Myocyte (in vitro differentiated cells): ENCODE data around the gene ZSWIM6. TPM values are rescaled to one million over a fixed set of nuclear protein-coding genes. Genes with fewer than 3 reads are reported as not detected.

Source experiments
- DNase-seq: peaks from one replicate; pipeline ENCODE4 v3.0.0-alpha.2; 2012; ENCODE audit warnings: low read depth
- total RNA-seq: library from RNA; depleted of rRNA; stranded (reverse); fragments of >200 nt; gene quantifications from 2 replicates; pipeline ENCODE4 v1.2.3, GENCODE V29; 2014

ZSWIM6 gene
- total RNA-seq, 1 donor from 2014 or later = 9.7 TPM

DNA sequence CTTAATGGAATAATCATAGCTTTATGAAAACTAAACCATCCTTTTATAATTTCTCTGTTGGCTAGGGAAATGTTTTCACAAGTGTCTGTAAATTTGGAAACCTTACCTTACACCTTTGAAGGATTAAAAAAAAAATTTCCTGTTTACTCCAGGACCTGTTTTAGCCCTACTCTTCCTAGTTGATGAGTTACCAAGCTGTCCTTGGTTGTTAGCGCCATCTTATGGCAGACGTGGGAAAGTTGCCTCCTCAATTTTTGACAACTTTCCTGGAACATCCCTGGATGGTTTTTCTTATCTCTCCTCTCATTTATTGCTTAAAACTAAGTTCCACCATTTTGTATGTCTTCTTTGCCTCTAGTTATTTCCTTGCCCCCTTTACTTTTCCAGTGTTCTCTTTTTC, 25.7 kb downstream of the ZSWIM6 start:
- no peak for DNase-seq

DNA sequence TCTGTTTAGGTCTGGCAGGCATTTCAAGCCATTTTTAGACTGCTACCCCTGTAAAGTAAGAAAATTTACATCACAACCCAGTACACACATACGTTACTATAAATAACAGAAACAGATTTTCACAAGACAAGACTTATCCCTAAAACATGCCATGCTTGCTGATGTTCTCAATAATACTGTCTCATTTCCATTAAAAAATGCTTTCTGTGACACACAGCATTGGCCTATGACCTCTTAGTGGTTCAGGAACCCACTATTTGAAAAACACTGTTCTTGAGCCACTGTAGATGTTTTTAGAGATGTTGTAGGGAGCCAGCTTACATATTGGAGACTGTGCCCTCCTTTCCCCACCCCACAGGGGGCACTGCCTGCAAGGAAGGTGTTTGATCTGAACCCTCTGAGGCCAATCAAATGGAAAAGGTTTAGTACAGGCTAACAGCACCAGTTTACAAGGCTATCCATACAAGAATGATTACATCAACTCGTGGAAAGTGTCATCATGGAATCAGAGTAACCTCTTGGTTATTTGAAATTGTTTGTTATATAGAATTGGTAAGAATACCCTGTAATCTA, 30.8 kb downstream of the ZSWIM6 start:
- peak; percentile 18 for DNase-seq

DNA sequence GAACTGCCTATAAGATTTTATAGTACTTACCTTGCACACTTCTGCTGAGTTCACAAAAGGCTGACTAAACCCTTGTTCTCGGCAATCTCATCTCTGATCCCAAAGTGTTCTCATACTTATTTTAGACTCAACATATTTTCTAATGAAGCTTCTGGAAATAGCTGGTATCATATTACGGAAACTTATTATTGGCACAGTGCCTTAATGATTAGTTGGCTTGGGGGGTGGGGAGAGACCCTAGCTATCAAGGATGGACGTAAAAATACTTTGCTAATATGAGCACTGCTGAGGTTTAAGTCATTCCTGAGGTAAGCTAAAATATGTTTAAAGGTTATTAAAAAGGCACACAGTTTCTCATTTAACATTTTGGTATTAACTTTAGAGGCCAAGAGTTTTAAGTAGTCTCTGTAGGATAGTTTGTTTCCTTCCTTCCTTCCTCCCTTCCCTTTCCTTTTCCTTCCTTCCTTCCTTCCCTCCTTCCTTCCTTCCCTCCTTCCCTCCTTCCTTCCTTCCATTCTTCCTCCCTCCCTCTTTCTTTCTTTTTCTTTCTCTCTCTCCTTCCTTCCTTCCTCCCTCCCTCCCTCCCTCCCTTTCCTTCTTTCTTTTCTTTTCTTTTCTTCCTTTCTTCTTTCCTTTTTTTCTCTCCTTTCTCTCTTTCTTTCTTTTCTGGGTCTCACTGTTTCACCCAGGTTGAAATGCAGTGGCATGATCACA, 31.5 kb downstream of the ZSWIM6 start:
- no peak for DNase-seq

DNA sequence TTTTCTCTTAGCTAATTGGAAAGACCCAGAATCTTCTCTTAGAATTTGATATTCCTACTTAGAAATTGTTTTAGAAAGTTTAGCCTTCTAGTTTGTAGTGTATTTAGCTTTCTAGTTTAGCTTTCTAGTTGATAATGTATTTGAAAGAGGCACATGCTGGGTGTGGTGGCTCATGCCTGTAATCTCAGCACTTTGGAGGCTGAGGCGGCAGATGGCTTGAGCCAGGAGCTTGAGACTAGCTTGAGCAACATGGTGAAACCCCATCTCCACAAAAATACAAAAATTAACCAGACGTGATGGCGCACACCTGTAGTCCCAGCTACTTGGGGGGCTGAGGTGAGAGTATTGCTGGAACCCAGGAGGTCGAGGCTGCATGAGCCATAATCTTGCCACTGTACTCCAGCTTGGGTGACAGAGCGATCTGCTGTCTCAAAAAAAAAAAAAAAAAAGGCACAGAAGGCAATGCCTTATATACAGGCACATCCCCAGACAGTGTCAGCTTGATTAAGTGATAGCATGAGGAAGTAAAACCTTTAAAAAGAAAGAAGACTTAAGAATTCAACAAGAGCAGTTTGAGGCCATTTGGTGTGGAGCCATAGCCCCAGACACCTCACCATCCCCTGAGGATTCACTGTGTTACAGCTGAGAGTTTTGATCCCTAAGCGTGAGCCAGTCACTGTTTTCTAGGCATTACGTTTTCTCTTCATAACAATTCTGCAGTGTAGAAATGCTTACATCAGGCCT, 34.6 kb downstream of the ZSWIM6 start:
- no peak for DNase-seq

DNA sequence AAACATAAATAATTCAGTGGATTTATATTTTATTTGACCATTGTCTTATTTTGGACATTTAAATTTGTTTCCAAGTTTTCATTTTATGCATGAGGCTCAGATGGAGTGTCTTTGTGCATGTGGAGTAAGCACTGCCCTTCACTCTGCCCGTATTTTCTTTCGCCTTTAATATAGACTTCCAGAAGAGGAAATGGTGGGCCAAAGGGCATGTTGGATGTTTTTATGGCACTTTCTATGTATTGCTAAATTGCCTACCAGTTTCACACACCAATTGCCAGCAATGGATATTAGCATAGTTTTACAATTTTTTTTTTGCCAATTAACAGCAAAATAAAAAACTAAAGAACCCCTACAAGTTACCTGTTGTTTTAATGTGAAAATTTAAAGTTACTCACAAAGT, 38.4 kb downstream of the ZSWIM6 start:
- DNase-seq = no peak

DNA sequence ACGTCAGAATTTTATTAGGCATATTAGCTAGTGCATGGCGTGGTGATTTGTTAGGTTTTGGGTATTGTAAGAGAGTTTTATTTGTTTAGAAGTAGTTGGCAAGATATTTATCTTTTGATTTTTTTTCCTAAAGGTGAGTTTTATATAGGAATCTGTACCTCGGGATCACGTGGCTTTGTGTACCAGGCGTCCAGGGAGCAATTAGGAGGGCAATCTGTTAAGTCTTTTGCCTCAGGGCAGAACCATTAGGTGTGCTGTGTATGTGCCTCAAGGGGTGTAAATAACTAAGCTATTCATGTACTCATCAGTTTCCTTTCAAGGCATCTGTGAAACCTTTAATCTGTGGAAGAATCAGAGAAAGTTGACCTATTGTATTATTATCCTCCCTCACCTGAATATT, 39.4 kb downstream of the ZSWIM6 start:
- no peak for DNase-seq

DNA sequence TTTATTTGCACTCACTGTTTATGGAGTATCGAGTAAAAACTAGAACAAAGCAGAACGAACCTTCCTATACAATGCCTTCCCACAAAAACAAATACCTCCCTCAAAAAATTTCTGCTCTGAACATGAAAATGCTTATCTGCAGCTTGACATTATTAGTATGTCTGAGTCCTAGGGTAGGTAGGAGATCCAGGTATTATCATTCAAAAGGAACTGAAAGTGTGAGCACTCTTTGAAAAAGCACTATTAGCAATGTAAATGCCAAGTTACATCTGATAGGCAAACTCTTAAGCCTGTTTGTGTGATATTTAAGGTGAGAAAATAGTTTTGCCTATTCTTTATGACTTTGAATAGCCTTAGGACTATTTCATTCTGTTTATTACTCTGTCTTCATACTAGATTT, 47.6 kb downstream of the ZSWIM6 start:
- no peak for DNase-seq

DNA sequence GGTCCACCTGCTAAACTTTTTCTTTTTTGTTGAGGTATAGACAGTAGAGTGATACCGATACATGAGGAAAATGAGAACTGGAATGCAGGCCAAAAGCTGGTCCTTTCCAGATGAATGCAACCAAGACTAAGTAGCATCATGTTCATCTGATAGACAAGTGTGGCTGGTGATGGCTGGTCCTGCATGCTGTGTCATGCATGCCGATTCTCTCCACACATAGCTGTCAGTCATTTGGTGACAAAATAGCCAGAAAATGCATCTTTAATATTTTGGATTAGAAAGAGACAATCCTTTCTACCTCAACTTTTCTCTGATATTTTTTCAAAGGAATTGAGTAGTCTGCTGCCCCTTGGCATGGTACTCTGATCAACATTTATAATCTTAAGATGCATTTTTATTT, 49.9 kb downstream of the ZSWIM6 start:
- DNase-seq = peak; percentile 17

DNA sequence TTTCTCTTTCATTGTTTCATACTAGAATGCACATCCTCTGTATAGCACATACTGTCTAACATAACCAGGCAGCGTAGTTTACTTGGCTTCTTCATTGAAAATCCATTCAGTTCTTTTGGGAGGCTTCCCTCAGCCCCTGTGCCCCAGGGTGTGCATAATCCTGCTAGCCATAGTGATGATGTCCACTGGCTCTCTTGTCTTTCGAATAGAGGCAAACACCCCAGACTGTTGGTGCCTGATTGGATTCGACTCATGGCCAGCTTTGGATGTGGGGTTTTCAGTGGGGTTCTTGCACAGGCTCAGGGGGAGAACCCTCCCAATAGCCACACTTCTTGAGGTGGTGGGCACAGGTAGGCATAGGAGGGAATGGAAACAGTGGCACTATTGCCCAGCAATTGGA, 53.6 kb downstream of the ZSWIM6 start:
- no peak for DNase-seq

DNA sequence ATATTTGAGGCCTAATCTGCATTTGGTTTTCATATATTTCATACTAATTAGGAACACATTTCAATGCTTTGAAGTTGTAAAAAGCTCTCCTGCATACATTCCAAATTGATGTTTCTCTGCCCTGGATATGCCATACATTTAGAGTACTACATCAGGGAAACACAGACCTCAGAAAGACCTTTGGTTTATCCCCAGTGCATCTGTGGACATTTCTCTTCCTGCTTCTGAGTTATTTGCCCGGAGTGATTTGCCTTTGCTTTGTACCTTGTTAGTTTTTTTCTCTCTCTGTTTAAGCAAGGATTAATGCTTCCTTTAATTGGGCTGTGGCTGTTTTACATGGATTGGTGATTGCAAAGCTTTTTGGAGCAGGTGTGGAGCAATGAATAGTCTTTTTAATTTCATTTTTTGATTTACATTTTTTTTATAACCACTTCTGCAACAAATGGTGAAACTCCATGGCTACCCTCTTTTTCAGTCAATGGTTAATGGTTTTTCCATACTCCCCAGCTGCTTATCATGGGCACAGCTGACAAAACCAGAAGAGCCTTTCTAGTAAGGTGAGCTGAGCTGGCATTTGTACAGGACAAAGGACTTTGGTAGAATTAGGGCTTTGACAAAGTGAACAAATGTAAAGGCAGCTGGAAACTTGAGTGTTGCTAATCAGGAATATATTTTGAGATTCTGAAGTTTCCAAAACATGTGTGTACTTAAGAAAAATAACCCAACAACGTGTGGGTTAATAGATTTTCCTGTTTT, 54.2 kb downstream of the ZSWIM6 start:
- peak; percentile 80 for DNase-seq

DNA sequence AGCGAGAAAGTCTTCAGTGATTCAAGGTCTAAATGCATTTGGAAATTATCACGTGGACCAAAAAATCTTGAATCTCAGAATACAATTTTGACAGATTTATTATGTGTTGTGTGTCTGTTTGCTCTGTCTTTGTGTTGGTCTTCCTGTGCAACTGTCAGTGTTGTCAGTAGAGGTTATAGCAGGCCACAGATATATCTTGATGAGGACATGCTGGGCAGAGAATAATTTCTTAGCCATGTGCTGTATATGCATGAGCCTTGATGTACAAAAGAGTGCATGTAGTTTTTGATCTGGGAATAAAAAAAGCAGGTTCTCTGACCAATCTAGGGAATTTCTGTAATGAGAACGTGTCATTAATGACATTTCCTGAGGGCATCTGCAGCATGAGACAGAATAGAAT, 57.6 kb downstream of the ZSWIM6 start:
- no peak for DNase-seq

DNA sequence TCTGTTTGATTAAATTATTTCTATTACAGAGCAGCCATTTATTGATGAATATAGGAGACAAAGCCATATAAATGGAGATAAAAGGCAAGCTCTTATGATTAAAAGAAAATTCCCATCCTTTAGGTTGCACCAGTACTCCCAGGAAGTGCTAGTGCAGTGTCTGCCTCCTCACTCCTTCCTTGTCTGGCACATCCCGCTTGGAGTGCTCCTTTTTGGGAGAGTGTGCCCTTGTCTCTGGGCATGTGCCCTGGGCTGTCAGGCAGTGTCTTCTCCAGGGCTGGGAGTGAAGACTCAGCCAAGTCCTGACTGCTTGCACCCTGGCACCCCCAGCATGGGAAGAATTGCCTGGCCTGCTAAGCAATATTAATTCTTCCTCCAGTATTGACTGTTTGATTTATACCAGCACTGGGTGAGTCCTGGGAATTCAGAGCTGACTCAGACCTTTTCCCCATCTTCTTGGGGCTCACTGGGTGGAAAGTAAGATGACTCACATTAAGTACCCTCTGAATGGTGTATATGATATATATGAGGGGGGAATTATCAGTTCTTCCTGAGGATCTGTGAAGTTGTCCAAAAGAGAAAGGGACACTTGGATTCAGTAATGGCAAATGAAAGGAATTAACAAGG, 62.1 kb downstream of the ZSWIM6 start:
- DNase-seq = no peak

DNA sequence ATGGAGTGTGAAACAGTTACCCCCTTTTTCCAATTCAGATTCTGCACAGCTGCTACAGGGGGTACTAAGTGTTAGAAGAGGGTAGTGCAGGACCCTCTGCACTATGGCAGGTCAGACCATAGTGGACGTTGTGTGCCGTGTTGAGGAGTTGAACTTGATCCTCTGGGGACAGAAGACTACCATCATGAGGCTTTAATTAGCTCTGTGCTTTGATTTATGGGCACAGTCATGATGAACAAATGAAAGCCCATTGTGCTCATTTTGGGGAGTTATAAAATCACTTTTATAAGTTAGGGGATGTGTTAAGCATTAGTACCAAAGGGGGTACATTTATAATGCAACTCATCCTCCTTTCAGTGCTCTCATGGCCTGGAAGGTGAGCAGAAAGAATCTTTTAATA, 62.7 kb downstream of the ZSWIM6 start:
- no peak for DNase-seq

DNA sequence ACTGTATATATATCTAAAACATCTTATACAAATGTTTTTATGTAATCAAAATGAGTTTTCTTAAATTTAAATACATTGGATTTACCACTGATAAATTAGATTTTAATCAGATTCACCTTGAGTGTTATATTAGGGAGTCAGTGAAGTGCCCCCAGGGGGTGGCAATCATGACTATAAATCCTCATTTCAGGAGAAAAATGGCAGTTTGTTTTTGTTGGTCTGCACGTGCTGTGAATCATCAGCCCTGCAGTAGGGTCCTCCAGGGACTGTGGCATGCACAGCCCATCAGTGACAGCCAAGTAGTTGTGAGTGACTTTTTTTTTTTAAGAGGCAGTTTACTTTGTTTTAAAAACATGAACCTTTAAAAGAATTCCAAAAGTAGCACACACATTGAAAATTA, 65.2 kb downstream of the ZSWIM6 start:
- DNase-seq = peak; percentile 17

DNA sequence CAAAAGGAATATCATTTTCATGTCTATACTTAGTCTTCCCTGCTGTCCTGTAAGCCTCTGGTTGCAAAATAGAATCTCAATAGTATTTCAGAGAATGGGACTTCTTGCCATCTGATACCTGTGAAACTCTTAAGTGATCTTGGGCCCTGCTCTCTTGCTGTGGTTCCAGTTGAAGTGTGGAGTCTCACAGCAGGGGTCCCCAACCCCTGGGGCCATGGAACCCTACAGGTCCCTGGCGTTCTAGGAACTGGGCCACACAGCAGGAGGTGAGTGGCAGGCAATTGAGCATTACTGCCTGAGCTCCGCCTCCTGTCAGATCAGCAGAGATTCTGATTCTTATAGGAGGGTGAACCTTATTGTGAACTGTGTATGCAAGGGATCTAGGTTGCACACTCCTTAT, 65.9 kb downstream of the ZSWIM6 start:
- no peak for DNase-seq

DNA sequence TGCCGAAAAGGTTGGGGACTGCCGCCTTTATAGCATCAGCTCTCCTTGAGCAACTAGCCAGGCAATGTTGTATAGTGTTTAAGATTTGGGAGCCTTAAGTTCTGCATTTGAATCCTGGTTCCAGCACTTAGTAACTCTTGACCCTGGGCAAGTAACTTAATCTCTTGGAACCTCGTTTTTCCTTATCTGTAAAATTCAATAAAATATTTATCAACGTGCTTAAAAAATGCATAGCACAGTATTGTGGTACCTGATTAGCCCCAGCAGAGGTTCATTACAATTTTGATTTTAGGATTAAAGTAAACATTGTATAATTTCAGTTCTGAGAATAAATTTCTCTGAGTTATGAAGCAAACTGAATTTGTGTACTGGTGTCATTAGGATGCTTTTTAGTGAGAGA, 66.4 kb downstream of the ZSWIM6 start:
- no peak for DNase-seq

DNA sequence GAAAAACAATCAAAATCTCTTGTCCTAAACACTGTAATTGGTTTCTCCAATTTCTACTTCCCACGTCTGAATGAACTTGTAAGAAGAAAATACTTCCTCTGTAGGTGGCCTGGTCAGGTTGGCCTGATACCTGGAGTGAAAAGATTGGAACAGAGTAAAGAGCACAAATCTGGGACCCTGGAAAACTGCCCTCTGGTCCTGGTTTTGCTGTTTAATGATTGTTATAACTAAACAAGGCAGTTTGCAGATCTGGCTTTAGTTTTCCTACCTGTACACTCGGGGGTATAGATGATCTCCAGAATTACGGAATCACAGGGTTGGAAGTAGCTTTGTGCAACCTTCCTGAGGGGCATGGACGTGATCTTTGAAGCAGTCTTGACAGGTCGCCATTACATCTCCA, 67.6 kb downstream of the ZSWIM6 start:
- DNase-seq = no peak

DNA sequence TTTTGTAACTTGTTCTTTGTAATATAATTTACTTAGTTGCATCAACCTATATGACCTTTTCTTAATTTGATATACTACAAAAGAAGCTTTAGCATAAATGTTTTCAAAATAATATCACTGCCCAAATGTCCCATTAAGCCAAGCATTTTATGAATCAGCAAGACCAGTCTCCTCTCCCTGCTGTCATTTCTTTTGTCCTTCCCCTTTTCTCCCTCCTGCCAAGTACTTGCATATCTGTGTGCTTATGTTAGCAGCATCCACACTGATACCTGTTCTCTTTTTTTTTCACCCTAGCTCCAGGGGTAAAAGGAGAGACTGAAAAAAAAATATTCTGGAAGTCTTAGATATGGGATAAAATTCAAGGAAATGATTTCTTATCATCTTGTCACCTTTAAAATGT, 69.7 kb downstream of the ZSWIM6 start:
- DNase-seq = peak; percentile 40

DNA sequence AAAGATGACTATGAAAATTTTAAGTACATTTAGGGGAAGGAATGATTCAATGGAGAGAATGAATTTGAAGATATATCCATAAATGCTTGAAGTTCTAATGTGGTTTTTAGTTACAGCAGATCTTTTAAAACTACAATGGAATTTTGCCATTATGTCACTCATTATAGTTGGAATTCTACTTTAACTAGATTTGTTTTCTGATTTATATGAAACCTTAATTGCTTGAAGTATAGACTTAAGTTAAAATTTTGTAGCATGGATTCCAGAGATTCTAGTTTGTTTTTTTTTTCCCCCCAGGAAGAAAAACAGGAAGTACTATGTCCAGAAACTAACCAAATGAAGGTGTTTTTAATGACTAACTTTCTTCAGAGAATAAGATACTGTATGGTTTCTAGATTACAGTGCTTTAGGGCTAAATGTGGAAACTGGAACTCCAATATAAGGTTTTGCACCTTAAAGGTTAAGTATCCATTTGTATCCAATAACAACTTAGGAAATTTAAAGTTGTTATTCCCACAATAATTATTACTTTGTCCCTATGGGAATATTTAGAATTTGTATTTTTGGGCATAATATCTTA, 70.3 kb downstream of the ZSWIM6 start:
- no peak for DNase-seq

DNA sequence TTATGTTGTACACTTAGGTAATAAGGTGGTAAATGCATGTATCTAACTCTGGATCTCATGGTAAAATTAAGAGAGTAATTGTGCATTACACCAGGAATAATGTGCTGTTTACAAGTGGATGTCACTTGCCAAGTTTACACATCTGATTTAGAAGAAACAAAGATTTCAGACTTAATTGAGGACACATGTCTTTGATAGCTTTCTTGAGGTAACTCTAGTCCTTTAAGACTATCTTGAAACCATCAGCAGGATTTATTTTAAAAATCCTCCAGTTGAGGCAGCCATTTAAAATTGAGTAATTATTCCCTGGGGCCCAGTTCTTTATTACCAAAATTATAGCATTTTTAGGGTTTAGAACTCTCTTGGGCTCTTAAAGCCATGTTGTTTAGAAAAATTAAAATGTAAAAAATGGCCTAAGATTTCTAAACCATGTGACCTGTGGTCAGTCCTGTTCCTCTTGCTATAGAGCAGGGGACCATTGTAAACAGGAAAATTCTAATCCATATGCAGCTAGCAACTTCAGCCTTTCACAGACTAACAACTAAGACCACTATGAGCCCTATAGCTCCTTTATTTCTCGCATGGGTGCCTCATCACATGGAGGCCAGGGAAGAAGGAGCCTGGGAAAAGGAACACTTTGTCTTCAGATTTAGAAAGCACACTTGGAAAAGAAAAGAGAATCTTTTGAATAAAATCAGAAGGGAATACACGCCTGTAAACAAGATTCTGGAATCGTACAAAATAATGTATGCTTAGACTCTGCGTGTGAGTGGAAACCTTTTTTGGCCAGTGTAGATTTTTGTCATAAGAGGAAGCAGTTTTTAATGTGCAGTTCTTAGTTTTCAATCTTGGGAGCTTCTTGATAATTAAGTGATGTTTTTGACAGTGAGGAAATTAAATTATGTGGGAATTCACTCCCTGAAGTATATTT, 71.2 kb downstream of the ZSWIM6 start:
- DNase-seq = no peak
